BLaER1 (cell line): ENCODE measurements around the gene PDXDC1.
"Not testable (repeated sequence)": the region's sequence is repeated elsewhere in the genome, so short reads cannot be mapped to it uniquely, and the experiment has no call there.

Experiments
- H3K27ac ChIP-seq: shearing (Covaris generic); formaldehyde crosslinking; 2 replicates; pipeline ENCODE4 v1.8.1; 2022
- H3K27me3 ChIP-seq: shearing (Covaris generic); formaldehyde crosslinking; 2 replicates; pipeline ENCODE4 v1.8.1; 2022
- H3K36me3 ChIP-seq: shearing (Covaris generic); formaldehyde crosslinking; 2 replicates; pipeline ENCODE4 v1.8.1; 2022
- H3K4me1 ChIP-seq: shearing (Covaris generic); formaldehyde crosslinking; 2 replicates; pipeline ENCODE4 v1.8.1; 2022
- H3K4me2 ChIP-seq: shearing (Covaris generic); formaldehyde crosslinking; 2 replicates; pipeline ENCODE4 v1.8.1; 2022
- H3K4me3 ChIP-seq: shearing (Covaris generic); formaldehyde crosslinking; 2 replicates; pipeline ENCODE4 v1.8.1; 2022
- H3K9ac ChIP-seq: shearing (Covaris generic); formaldehyde crosslinking; 2 replicates; pipeline ENCODE4 v1.8.1; 2022
- H3K9me3 ChIP-seq: shearing (Covaris generic); formaldehyde crosslinking; 2 replicates; pipeline ENCODE4 v1.8.1; 2022
- H4K20me1 ChIP-seq: shearing (Covaris generic); formaldehyde crosslinking; 2 replicates; pipeline ENCODE4 v1.8.1; 2022
- Cebpa-rat ChIP-seq: shearing (Covaris generic); IDR thresholded peaks from 2 replicates; pipeline ENCODE4 v1.8.1; 2022

The PDXDC1 gene

DNA sequence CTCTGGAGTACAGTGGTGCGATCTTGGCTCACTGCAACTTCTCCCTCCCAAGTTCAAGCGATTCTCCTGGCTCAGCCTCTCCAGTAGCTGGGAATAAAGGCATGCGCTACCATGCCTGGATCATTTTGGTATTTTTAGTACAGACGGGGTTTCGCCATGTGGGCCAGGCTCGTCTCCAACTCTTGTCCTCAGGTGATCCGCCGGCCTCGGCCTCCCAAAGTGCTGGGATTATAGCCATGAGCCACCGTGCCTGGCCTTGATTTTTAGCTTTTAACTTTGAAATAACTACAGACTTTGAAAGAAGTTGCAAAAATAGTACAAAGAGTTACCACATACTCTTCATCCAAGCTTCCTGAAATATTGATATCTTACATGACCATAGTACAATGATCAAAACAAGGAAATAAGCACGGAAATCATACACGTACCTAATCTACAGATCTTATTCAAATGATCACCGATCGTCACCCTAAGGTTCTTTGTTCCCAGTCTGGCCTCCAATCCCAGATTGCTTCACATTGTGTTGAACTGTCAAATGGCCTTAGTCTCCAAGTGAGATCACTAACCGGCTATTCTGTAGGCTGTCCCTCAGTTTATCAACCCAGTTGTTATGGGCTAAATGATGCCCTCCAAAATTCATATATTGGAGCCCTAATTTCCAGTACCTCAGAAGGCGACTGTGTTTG, 19.1 kb upstream of the PDXDC1 start:
- Histone ChIP-seq H3K36me3 (no peaks in the 10 kb centered on the region), H3K27ac (no peak overlapping the region), H3K4me2 (no peak overlapping the region), H3K4me1 (no peaks in the 10 kb centered on the region), H3K4me3 (no peak overlapping the region), H3K27me3 (no peaks in the 10 kb centered on the region), H3K9ac (no peak overlapping the region), H4K20me1 (no peaks in the 10 kb centered on the region), H3K9me3 (no peaks in the 10 kb centered on the region)
- no peak for TF ChIP-seq Cebpa-rat

DNA sequence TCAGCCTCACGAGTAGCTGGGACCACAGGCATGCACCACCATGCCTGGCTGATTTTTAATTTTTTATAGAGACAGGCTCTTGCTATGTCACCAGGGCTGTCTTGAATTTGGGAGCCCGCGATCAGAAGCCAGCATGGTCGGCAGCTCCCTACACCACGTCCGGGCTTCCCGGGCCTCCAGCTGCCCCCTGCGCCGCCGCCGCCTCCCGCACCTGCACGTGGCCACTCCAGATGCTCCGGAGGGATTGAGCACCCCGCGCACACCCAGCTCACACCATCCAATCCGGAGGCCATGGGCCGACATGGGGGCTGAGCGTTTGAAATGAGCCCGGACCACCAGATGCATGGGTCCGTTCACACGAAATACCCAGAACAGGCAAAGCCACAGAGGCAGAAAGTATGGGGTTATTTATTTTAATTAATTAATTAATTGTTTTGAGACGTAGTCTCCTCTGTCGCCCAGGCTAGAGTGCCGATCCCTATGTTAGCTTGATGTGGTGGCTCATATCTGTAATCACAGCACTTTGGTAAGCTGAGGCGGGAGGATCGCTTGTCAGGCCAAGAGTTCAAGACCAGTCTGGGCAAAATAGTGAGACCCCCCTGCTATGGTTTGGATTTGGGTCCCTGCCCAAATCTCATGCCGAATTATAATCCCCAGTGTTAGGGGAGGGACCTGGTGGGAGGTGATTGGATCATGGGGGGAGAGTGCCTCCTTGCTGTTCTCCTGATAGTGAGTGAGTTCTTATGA, 17.1 kb upstream of the PDXDC1 start:
- H4K20me1 ChIP-seq: no peaks in the 10 kb centered on the region
- H3K27ac ChIP-seq: no peak overlapping the region
- no peaks in the 10 kb centered on the region for H3K9me3 ChIP-seq
- no peaks in the 10 kb centered on the region for H3K4me1 ChIP-seq
- H3K27me3 ChIP-seq: no peaks in the 10 kb centered on the region
- H3K4me3 ChIP-seq: no peak overlapping the region
- no peak overlapping the region for H3K9ac ChIP-seq
- TF ChIP-seq Cebpa-rat: no peak
- H3K4me2 ChIP-seq: no peak overlapping the region
- H3K36me3 ChIP-seq: no peaks in the 10 kb centered on the region

DNA sequence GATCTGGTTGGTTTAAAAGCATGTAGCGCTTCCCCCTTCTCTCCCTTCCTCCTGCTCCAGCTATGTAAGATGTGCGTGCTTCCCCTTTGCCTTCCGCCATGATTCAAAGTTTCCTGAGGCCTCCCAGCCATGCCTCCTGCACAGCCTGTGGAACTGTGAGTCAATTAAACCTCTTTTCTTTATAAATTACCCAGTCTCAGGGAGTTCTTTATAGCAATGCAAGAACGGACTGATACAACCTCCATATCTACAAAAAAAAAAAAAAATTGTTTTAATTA, 16.6 kb upstream of the PDXDC1 start:
- Histone ChIP-seq H3K9me3 (no peaks in the 10 kb centered on the region), H3K27me3 (no peaks in the 10 kb centered on the region), H3K27ac (no peak overlapping the region), H3K9ac (no peak overlapping the region), H3K4me1 (no peaks in the 10 kb centered on the region), H3K4me2 (no peak overlapping the region), H3K4me3 (no peak overlapping the region), H3K36me3 (no peaks in the 10 kb centered on the region), H4K20me1 (no peaks in the 10 kb centered on the region)
- no peak for TF ChIP-seq Cebpa-rat

DNA sequence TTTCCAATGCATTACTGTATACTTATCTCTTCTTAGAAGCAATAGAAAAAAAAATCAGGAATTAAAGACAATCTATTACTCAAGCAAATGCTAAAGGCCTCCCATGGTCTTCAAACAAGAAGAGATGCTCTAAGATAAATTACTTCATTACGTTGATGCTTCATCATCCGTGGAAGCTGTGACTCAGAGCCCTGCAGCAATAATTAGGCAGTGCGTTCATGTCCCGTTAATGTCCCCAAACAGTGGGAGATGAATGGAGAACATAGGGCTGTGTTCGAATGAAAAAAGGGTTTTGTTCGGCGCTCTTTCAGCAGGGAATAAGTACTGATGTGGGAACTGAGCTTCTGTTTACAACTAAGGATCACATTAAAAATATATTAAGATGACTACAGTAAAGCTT, 15.9 kb upstream of the PDXDC1 start:
- no peak overlapping the region for H3K9ac ChIP-seq
- H3K4me3 ChIP-seq: no peak overlapping the region
- no peaks in the 10 kb centered on the region for H3K9me3 ChIP-seq
- no peak overlapping the region for H3K27ac ChIP-seq
- no peak for TF ChIP-seq Cebpa-rat
- H3K4me2 ChIP-seq: no peak overlapping the region
- no peaks in the 10 kb centered on the region for H3K4me1 ChIP-seq
- H4K20me1 ChIP-seq: no peaks in the 10 kb centered on the region
- H3K36me3 ChIP-seq: no peaks in the 10 kb centered on the region
- no peaks in the 10 kb centered on the region for H3K27me3 ChIP-seq

DNA sequence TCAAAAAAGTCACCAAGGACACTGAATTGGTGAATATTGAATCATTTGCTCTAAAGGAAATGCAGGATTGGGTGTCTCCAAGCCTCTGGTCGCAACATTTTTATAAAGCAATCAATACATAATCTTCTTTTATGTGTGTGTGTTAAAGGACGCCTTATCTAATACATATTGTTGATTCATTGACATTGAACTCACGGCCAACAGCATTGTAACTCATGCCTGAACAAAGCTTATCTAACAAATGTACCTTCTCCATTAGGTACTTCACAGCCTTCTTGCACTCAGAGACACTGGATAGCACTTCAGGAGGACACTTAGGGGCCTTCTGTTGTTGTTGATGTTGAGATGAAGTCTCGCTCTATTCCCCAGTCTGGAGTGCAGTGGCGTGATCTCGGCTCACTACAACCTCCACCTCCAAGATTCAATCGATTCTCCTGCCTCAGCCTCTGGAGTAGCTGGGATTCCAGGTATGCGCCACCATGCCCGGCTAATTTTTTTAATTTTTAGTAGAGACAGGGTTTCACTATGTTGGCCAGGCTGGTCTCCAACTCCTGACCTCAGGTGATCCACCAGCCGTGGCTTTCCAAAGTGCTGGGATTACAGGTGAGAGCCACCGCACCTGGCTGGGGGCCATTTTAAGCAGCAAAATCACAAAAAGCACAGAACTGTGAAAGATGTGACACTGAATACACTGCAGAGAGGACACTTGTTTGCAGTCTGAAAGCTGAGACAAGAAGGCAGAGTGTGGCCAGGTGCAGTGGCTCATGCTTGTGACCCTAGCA, 13.2 kb upstream of the PDXDC1 start:
- Histone ChIP-seq H3K27me3 (no peaks in the 10 kb centered on the region), H3K4me1 (no peaks in the 10 kb centered on the region), H3K9me3 (no peaks in the 10 kb centered on the region), H4K20me1 (no peaks in the 10 kb centered on the region), H3K36me3 (no peaks in the 10 kb centered on the region), H3K27ac (no peak overlapping the region), H3K4me3 (no peak overlapping the region), H3K4me2 (no peak overlapping the region), H3K9ac (no peak overlapping the region)
- TF ChIP-seq Cebpa-rat: no peak

DNA sequence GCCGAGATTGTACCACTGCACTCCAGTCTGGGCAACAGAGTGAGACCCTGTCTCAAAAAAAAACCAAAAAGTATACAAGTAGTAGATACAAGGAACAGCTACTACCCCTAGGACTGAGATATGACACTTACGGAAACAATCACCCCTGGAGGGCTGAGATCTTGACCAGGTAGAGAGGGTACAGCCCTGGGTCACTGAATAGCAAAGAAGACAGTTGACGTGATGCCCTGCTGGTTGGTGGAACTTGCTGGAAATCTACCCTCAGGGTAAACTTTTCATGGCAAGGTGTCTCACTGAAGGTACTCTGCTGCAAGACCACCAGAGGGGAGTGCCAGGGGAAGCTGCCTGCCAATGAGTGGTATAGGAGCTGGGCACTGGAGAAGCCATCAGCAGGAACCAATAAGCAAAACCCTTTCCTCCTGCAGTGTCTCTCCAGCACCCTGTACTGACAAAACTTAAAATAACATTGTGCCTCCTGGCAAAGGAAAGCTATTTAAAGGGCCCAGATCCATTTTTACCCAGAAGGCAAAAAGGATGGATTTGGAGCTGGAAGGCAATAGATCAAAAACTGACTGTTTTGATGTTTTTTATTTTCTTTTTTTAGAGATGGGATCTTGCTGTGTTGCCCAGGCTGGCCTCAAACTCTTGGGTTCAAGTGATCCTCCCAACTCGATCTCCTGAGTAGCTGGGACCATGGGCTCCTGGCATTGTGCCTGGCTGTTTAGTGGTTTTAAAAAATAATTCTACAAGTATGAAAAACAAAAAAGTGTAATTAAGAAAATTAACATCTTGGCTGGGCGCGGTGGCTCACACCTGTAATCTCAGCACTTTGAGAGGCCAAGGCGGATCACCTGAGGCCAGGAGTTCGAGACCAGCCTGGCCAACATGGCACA, 11.3 kb upstream of the PDXDC1 start:
- H3K9me3 ChIP-seq: no peaks in the 10 kb centered on the region
- no peaks in the 10 kb centered on the region for H3K4me1 ChIP-seq
- H3K4me3 ChIP-seq: no peak overlapping the region
- H3K4me2 ChIP-seq: no peak overlapping the region
- no peaks in the 10 kb centered on the region for H3K27me3 ChIP-seq
- no peak overlapping the region for H3K9ac ChIP-seq
- H4K20me1 ChIP-seq: no peaks in the 10 kb centered on the region
- no peaks in the 10 kb centered on the region for H3K36me3 ChIP-seq
- no peak overlapping the region for H3K27ac ChIP-seq
- TF ChIP-seq Cebpa-rat: no peak

DNA sequence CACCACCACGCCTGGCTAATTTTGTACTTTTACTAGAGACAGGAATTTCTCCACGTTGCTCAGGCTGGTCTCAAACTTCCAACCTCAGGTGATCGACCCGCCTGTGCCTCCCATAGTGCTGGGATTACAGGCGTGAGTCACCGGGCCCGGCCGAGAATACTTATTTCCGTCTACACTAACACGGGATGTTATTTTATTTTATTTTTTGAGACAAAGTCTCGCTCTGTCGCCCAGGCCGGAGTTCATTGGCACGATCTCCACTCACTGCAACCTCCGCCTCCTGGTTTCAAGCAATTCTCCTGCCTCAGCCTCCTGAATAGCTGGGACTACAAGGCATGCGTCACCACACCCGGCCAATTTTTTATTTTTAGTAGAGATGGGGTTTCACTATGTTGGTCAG, 9.5 kb upstream of the PDXDC1 start:
- Histone ChIP-seq H3K27ac (no peak overlapping the region), H3K27me3 (no peaks in the 10 kb centered on the region)

DNA sequence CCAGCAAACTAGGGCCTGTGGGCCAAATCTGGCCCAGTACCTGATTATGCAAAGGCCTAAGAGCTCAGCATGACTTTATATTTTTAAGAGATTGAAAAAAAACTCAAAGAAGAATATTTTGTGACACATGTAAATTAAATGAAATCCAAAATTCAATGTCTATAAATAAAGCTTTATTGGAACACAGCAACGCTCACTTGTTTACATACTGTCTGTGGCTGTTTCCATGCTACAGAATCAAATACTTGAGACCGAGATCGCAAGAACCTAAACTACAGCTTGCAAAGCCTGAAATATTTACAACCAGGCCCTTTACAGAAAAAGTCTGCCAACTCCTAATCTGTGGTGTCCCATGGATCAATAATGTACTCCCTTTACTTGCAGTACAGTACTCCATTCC, 5.0 kb upstream of the PDXDC1 start:
- not testable (repeated sequence) for H3K27me3 ChIP-seq, H4K20me1 ChIP-seq, H3K4me3 ChIP-seq, H3K27ac ChIP-seq, H3K4me2 ChIP-seq, H3K4me1 ChIP-seq, H3K9ac ChIP-seq, H3K9me3 ChIP-seq, H3K36me3 ChIP-seq

More for the DNA sequence above, 9.5 kb upstream of the PDXDC1 start:
- Histone ChIP-seq H3K36me3 (no peaks in the 10 kb centered on the region), H3K9me3 (no peaks in the 10 kb centered on the region), H3K4me2 (no peak overlapping the region), H3K4me3 (no peak overlapping the region), H3K4me1 (no peaks in the 10 kb centered on the region), H3K9ac (no peak overlapping the region), H4K20me1 (no peaks in the 10 kb centered on the region)
- no peak for TF ChIP-seq Cebpa-rat

DNA sequence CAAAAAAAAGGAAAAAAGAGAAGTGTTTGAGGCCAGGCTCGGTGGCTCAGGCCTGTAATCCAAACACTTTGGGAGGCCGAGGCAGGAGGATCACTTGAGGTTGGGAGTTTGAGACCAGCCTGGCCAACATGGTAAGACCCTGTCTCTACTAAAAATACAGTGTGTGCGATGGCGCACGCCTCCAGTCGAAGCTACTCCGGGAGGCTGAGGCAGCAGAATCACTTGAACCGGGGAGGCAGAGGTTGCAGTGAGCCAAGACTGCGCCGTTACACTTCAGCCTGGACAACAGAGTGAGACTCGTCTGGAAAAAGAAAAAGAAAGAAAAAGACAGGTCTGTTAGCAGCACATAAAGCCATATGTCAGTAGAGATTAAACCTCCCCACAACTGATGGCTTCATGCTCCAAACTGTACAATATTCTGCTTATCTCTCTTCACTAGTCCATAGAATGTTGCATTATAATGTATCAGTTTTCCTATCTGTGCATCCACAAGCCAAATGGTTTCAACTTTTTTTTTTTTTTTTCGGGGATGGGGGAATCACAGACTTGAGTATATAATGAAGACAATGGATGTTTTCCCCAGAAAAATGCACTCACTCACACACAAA, 3.1 kb upstream of the PDXDC1 start:
- not testable (repeated sequence) for H3K36me3 ChIP-seq, H3K27ac ChIP-seq, H3K4me2 ChIP-seq, H3K9ac ChIP-seq, H3K27me3 ChIP-seq, H3K9me3 ChIP-seq, H3K4me1 ChIP-seq, H3K4me3 ChIP-seq
- peaks cover 18% of the 10 kb centered on the region for H4K20me1 ChIP-seq

DNA sequence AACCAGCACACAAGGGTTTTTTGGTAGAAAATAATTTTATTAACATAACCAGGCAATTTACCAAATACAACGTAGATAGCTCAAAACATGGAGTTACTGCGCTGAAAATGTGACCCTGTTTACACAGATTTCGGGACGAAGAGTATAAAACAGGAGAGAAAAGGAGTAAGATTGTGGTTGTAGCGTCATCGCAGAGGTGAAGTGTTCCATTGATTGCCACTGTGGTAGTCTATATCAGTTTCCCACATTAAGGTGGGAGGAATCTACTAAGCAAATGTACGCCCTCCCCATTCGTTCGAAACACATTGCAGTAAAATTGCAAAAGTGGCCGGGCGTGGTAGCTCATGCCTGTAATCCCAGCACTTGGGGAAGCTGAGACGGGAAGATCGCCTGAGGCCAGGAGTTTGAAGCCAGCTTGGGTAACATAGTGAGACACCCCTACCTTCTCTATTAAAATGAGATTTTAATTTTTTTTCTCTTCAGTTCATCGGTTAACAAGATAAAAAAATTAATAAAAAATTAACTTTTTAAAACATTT, 972 bp upstream of the PDXDC1 start:
- Histone ChIP-seq H3K4me3 (peak overlapping the region; percentile 90), H3K4me2 (peak overlapping the region; percentile 100), H3K9ac (peak overlapping the region; percentile 96; the same call in 1 of the 2 replicates), H3K4me1 (peaks cover 25% of the 10 kb centered on the region), H4K20me1 (peaks cover 40% of the 10 kb centered on the region)
- not testable (repeated sequence) for H3K36me3 ChIP-seq, H3K27ac ChIP-seq, H3K27me3 ChIP-seq, H3K9me3 ChIP-seq

DNA sequence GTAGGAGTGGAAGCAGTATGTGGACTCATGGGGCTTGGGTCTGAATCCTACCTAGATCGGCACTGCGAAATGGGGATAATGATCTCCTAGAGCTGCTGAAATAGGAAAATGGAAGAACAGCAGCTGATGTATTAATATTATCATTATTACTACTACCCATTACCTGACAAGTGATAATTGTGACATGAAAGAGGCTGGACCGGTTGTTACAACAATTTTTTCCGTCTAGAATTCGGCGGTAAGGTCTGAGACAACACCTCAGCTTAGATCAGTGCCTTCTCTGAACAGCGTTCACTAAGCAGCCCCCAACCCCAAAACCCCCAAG, 533 bp upstream of the PDXDC1 start:
- peak overlapping the region; percentile 96 for H3K9ac ChIP-seq
- H4K20me1 ChIP-seq: peaks cover 44% of the 10 kb centered on the region
- H3K27me3 ChIP-seq, H3K36me3 ChIP-seq, H3K9me3 ChIP-seq: not testable (repeated sequence)
- peak overlapping the region; percentile 100 for H3K4me2 ChIP-seq
- peaks cover 30% of the 10 kb centered on the region for H3K4me1 ChIP-seq
- peak overlapping the region; percentile 93 for H3K27ac ChIP-seq
- peak overlapping the region; percentile 90 for H3K4me3 ChIP-seq

DNA sequence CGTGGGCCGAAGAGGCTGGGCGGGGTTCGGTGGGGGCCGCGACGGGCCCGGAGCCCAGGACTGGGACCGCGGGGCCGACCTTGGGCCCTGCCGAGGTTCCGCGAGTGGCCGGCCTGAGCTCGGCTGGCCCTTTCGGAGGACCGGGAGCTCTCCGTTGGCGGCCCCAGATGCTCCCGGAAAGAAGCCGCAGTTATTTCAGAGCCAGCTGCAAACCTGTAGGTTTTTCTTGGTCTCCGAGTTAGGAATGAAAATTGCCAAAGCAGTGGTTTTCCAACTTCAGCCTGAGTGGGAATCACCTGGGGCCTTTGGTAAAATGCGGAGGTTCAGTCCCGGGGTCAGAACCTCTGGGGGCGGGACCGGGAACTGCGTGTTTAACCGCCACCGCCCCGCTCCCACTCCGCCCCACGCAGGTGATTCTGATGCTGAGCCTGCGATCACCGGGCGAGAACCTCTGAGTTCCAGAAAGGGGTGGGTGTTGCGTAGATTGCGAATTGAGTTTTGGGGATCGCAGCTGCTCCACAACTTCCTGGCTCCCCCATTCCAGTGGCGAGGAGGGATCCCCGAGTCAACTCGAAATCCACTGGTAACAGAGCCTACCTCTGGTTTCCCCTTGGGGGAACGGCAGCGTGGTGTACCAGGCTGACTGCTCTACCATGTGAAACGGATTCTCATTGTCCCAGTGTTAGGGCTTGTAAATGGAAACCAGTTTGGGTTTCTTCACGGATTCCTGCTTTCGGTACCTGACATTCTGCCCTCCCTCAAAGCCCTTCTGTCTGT, 780 bp downstream of the PDXDC1 start:
- Histone ChIP-seq H3K27ac (peak overlapping the region; percentile 93), H3K9ac (peak overlapping the region; percentile 96), H3K4me3 (peak overlapping the region; percentile 90), H3K4me2 (peak overlapping the region; percentile 100), H4K20me1 (peaks cover 57% of the 10 kb centered on the region), H3K4me1 (peaks cover 31% of the 10 kb centered on the region)
- H3K27me3 ChIP-seq, H3K36me3 ChIP-seq, H3K9me3 ChIP-seq: not testable (repeated sequence)
